ENCODE measurements around the gene SYAP1.

- TF ChIP-seq, protein P1, sequence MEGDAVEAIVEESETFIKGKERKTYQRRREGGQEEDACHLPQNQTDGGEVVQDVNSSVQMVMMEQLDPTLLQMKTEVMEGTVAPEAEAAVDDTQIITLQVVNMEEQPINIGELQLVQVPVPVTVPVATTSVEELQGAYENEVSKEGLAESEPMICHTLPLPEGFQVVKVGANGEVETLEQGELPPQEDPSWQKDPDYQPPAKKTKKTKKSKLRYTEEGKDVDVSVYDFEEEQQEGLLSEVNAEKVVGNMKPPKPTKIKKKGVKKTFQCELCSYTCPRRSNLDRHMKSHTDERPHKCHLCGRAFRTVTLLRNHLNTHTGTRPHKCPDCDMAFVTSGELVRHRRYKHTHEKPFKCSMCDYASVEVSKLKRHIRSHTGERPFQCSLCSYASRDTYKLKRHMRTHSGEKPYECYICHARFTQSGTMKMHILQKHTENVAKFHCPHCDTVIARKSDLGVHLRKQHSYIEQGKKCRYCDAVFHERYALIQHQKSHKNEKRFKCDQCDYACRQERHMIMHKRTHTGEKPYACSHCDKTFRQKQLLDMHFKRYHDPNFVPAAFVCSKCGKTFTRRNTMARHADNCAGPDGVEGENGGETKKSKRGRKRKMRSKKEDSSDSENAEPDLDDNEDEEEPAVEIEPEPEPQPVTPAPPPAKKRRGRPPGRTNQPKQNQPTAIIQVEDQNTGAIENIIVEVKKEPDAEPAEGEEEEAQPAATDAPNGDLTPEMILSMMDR (conservative IDR thresholded peaks at IDR 0.05 in 1 of 2, IDR thresholded peaks at IDR 0.05 in 1 of 2; ENCODE audit: extremely low read depth in 1 of 2, insufficient read depth in 1 of 2, low read depth in 1 of 2, low read length in 2 of 2), result no peak
- TF ChIP-seq EZH2 (IDR thresholded peaks at IDR 0.05; ENCODE audit: borderline replicate concordance, low read length), result no peak
These were observed 30.7 kb downstream of the SYAP1 start for GRCh38 chrX:16750136-16750535.

Data from mammary epithelial cell (primary cell).